Activated T-helper 2 cell treated with anti-CD3 and anti-CD28 coated beads, Interferon-gamma antibody, Interleukin-2, Interleukin-4, amounts not matched to agents 10 μg/mL and 5 μg/mL and 100 μg/mL, durations not matched to agents 14 hours and 24 hours and 36 hours (primary cell): Measurements from ENCODE around the gene RPUSD4. TPM values are rescaled to one million over a fixed set of nuclear protein-coding genes. Genes with fewer than 3 reads are reported as not detected.

Experiments
- DNase-seq: peaks from one replicate; pipeline ENCODE4 v3.0.0; 2021; ENCODE audit warnings: low spot score
- H3K27ac Mint-ChIP-seq: one replicate; pipeline ENCODE4 v1.8.0; 2021; ENCODE audit warnings: mixed read lengths
- H3K27me3 Mint-ChIP-seq: one replicate; pipeline ENCODE4 v1.8.0; 2021; ENCODE audit warnings: low read depth, mixed read lengths
- H3K36me3 Mint-ChIP-seq: one replicate; pipeline ENCODE4 v1.8.0; 2021; ENCODE audit warnings: low read depth, mixed read lengths
- H3K4me1 Mint-ChIP-seq: one replicate; pipeline ENCODE4 v1.8.0; 2021; ENCODE audit warnings: low read depth, mixed read lengths
- H3K4me3 Mint-ChIP-seq: one replicate; pipeline ENCODE4 v1.8.0; 2021; ENCODE audit warnings: low read depth, mild to moderate bottlenecking, moderate library complexity, mixed read lengths
- H3K9me3 Mint-ChIP-seq: one replicate; pipeline ENCODE4 v1.8.0; 2021; ENCODE audit warnings: mixed read lengths
- intact Hi-C: fragments of 100-400 bp; cut with micrococcal nuclease; formaldehyde crosslinking; loops from one replicate; pipeline ENCODE4 v1.15.1; 2023
- total RNA-seq: library from RNA; stranded (reverse); gene quantifications from 2 replicates; pipeline ENCODE4 v1.2.3, GENCODE V29; 2022

RPUSD4 gene
- total RNA-seq, 1 donor from 2014 or later, result 43.9 TPM

- intact Hi-C loops, result no loop called here
- no peaks in the 10 kb centered on the region for H3K27me3 Mint-ChIP-seq
- no peaks in the 10 kb centered on the region for H3K4me1 Mint-ChIP-seq
- H3K9me3 Mint-ChIP-seq, result no peaks in the 10 kb centered on the region
- no peak for DNase-seq
- no peak overlapping the region for H3K4me3 Mint-ChIP-seq
- no peak overlapping the region for H3K27ac Mint-ChIP-seq
- H3K36me3 Mint-ChIP-seq, result no peaks in the 10 kb centered on the region
These were observed 24.5 kb downstream of the RPUSD4 start for GRCh38 chr11:126186708-126187529.

GRCh38 chr11:126186025-126186698 is 25.3 kb downstream of the RPUSD4 start:
- intact Hi-C loops, result no loop called here
- DNase-seq, result no peak
- Mint-ChIP-seq H3K36me3 (no peaks in the 10 kb centered on the region), H3K27me3 (no peaks in the 10 kb centered on the region), H3K27ac (no peak overlapping the region), H3K4me3 (no peak overlapping the region), H3K4me1 (no peaks in the 10 kb centered on the region), H3K9me3 (no peaks in the 10 kb centered on the region)

- intact Hi-C loops, result no loop called here
- no peaks in the 10 kb centered on the region for H3K36me3 Mint-ChIP-seq
- no peak for DNase-seq
- no peaks in the 10 kb centered on the region for H3K4me1 Mint-ChIP-seq
- H3K27me3 Mint-ChIP-seq, result no peaks in the 10 kb centered on the region
- no peaks in the 10 kb centered on the region for H3K9me3 Mint-ChIP-seq
- H3K27ac Mint-ChIP-seq, result no peak overlapping the region
- H3K4me3 Mint-ChIP-seq, result no peak overlapping the region
These were observed 26.0 kb downstream of the RPUSD4 start for GRCh38 chr11:126185259-126186024.

GRCh38 chr11:126182787-126183445 is 28.5 kb downstream of the RPUSD4 start:
- Mint-ChIP-seq H3K9me3 (no peaks in the 10 kb centered on the region), H3K4me3 (no peak overlapping the region), H3K27me3 (no peaks in the 10 kb centered on the region), H3K27ac (no peak overlapping the region), H3K4me1 (no peaks in the 10 kb centered on the region), H3K36me3 (no peaks in the 10 kb centered on the region)
- intact Hi-C loops, result no loop called here
- no peak for DNase-seq

GRCh38 chr11:126181939-126182730 is 29.3 kb downstream of the RPUSD4 start:
- Mint-ChIP-seq H3K4me3 (no peak overlapping the region), H3K27me3 (no peaks in the 10 kb centered on the region), H3K4me1 (no peaks in the 10 kb centered on the region), H3K9me3 (no peaks in the 10 kb centered on the region), H3K36me3 (no peaks in the 10 kb centered on the region), H3K27ac (no peak overlapping the region)
- DNase-seq, result no peak
- intact Hi-C loops, result no loop called here

- no peak for DNase-seq
- H3K9me3 Mint-ChIP-seq, result no peaks in the 10 kb centered on the region
- H3K4me3 Mint-ChIP-seq, result no peak overlapping the region
- H3K27ac Mint-ChIP-seq, result no peak overlapping the region
- H3K27me3 Mint-ChIP-seq, result no peaks in the 10 kb centered on the region
- no peaks in the 10 kb centered on the region for H3K36me3 Mint-ChIP-seq
- H3K4me1 Mint-ChIP-seq, result no peaks in the 10 kb centered on the region
- intact Hi-C loops, result no loop called here
These were observed 34.5 kb downstream of the RPUSD4 start for GRCh38 chr11:126176853-126177470.

- no peaks in the 10 kb centered on the region for H3K4me1 Mint-ChIP-seq
- no peak overlapping the region for H3K27ac Mint-ChIP-seq
- H3K27me3 Mint-ChIP-seq, result peaks cover 2% of the 10 kb centered on the region
- H3K4me3 Mint-ChIP-seq, result no peak overlapping the region
- intact Hi-C loops, result no loop called here
- no peaks in the 10 kb centered on the region for H3K9me3 Mint-ChIP-seq
- DNase-seq, result no peak
- H3K36me3 Mint-ChIP-seq, result no peaks in the 10 kb centered on the region
These were observed 36.1 kb downstream of the RPUSD4 start for GRCh38 chr11:126175393-126175792.

GRCh38 chr11:126174816-126175215 is 36.6 kb downstream of the RPUSD4 start:
- DNase-seq, result no peak
- no peaks in the 10 kb centered on the region for H3K4me1 Mint-ChIP-seq
- H3K9me3 Mint-ChIP-seq, result no peaks in the 10 kb centered on the region
- H3K4me3 Mint-ChIP-seq, result no peak overlapping the region
- H3K27ac Mint-ChIP-seq, result no peak overlapping the region
- intact Hi-C loops, result no loop called here
- peaks cover 2% of the 10 kb centered on the region for H3K27me3 Mint-ChIP-seq
- no peaks in the 10 kb centered on the region for H3K36me3 Mint-ChIP-seq

GRCh38 chr11:126173257-126173656 is 38.2 kb downstream of the RPUSD4 start:
- Mint-ChIP-seq H3K4me1 (no peaks in the 10 kb centered on the region), H3K27me3 (peaks cover 2% of the 10 kb centered on the region), H3K4me3 (no peak overlapping the region), H3K9me3 (no peaks in the 10 kb centered on the region), H3K36me3 (no peaks in the 10 kb centered on the region), H3K27ac (no peak overlapping the region)
- DNase-seq, result no peak
- intact Hi-C loops, result no loop called here

GRCh38 chr11:126172596-126173038 is 38.8 kb downstream of the RPUSD4 start:
- Mint-ChIP-seq H3K36me3 (no peaks in the 10 kb centered on the region), H3K4me1 (no peaks in the 10 kb centered on the region), H3K27ac (no peak overlapping the region), H3K9me3 (no peaks in the 10 kb centered on the region), H3K27me3 (peaks cover 2% of the 10 kb centered on the region), H3K4me3 (no peak overlapping the region)
- intact Hi-C loops, result no loop called here
- DNase-seq, result no peak

GRCh38 chr11:126169291-126169690 is 42.2 kb downstream of the RPUSD4 start:
- intact Hi-C loops, result no loop called here
- Mint-ChIP-seq H3K36me3 (no peaks in the 10 kb centered on the region), H3K9me3 (no peaks in the 10 kb centered on the region), H3K27ac (no peak overlapping the region), H3K4me3 (no peak overlapping the region), H3K4me1 (no peaks in the 10 kb centered on the region), H3K27me3 (peaks cover 2% of the 10 kb centered on the region)
- DNase-seq, result no peak

GRCh38 chr11:126167488-126167887 is 44.0 kb downstream of the RPUSD4 start:
- no peak overlapping the region for H3K27ac Mint-ChIP-seq
- H3K4me1 Mint-ChIP-seq, result no peaks in the 10 kb centered on the region
- no peaks in the 10 kb centered on the region for H3K36me3 Mint-ChIP-seq
- intact Hi-C loops, result no loop called here
- no peaks in the 10 kb centered on the region for H3K9me3 Mint-ChIP-seq
- H3K27me3 Mint-ChIP-seq, result peaks cover 2% of the 10 kb centered on the region
- H3K4me3 Mint-ChIP-seq, result no peak overlapping the region
- DNase-seq, result no peak
